ENCODE results near the gene STK33. TPM values are rescaled to one million over a fixed set of nuclear protein-coding genes. Genes with fewer than 3 reads are reported as not detected.

STK33 gene
- total RNA-seq, 1 experiment from 2014 or later = 19.5 TPM

GRCh38 chr11:8604078-8604723 lies 10.2 kb upstream of the STK33 start:
- Histone ChIP-seq H3K27ac (ENCODE audit: insufficient read length, low read depth, low read length) (no peak overlapping the region), H3K9ac (ENCODE audit: extremely low read depth, insufficient read length, low read length) (no peak overlapping the region), H2BK12ac (ENCODE audit: insufficient read length, low read depth, low read length) (no peak overlapping the region), H4K20me1 (ENCODE audit: control insufficient read depth, insufficient read depth, insufficient read length) (no peaks in the 10 kb centered on the region), H3K23me2 (ENCODE audit: insufficient read length, low read depth, low read length, poor library complexity, severe bottlenecking) (no peaks in the 10 kb centered on the region), H3K23ac (ENCODE audit: insufficient read length, low read depth, low read length) (no peak overlapping the region), H3K4me1 (ENCODE audit: insufficient read depth, low read length) (0 out of 2 replicates have a peak, but pooled peaks cover 3% of the 10 kb centered on the region), H4K91ac (ENCODE audit: insufficient read length, low read depth, low read length) (no peak overlapping the region), H2BK20ac (ENCODE audit: low read depth, low read length, poor library complexity, severe bottlenecking) (no peak overlapping the region), H3K27me3 (ENCODE audit: insufficient read depth, low read length) (no peaks in the 10 kb centered on the region), H3T11ph (ENCODE audit: low read length) (no peak overlapping the region), H2BK15ac (ENCODE audit: low read depth, low read length) (no peak overlapping the region), H3K9me3 (ENCODE audit: control insufficient read depth, low read depth, low read length) (no peaks in the 10 kb centered on the region), H2BK120ac (ENCODE audit: low read depth, low read length, poor library complexity, severe bottlenecking) (no peak overlapping the region), H4K8ac (replicated peaks; ENCODE audit: insufficient read length, low read depth, low read length) (no peak overlapping the region), H3K18ac (ENCODE audit: insufficient read length, low read depth, low read length) (no peak overlapping the region), H2AFZ (ENCODE audit: low read length) (peak overlapping the region; percentile 78), H3K4ac (ENCODE audit: low read depth, low read length) (no peak overlapping the region), H3K14ac (ENCODE audit: insufficient read depth, low read length) (no peak overlapping the region), H4K5ac (ENCODE audit: insufficient read length, low read depth, low read length) (no peak overlapping the region), H3K79me1 (ENCODE audit: insufficient read depth, low read depth, low read length, poor library complexity, severe bottlenecking) (no peaks in the 10 kb centered on the region), H3K4me2 (ENCODE audit: insufficient read depth, insufficient read length, low read length) (no peak overlapping the region), H3K79me2 (ENCODE audit: insufficient read depth, low read length) (no peaks in the 10 kb centered on the region), H2BK5ac (ENCODE audit: insufficient read length, low read length) (no peak overlapping the region), H2AK5ac (ENCODE audit: insufficient read length, low read length) (no peak overlapping the region), H3K56ac (ENCODE audit: insufficient read length, low read depth, low read length) (no peak overlapping the region)
- H3K27ac Mint-ChIP-seq = no peak overlapping the region
- no peak overlapping the region for H3K4me3 Mint-ChIP-seq
- DNase-seq = peak; percentile 75
- no peaks in the 10 kb centered on the region for H3K9me3 Mint-ChIP-seq
- H3K4me1 Mint-ChIP-seq = peaks cover 4 to 5% of the 10 kb centered on the region in 2 experiments; a peak in 3 of 4 replicates
- TF ChIP-seq, protein P1, sequence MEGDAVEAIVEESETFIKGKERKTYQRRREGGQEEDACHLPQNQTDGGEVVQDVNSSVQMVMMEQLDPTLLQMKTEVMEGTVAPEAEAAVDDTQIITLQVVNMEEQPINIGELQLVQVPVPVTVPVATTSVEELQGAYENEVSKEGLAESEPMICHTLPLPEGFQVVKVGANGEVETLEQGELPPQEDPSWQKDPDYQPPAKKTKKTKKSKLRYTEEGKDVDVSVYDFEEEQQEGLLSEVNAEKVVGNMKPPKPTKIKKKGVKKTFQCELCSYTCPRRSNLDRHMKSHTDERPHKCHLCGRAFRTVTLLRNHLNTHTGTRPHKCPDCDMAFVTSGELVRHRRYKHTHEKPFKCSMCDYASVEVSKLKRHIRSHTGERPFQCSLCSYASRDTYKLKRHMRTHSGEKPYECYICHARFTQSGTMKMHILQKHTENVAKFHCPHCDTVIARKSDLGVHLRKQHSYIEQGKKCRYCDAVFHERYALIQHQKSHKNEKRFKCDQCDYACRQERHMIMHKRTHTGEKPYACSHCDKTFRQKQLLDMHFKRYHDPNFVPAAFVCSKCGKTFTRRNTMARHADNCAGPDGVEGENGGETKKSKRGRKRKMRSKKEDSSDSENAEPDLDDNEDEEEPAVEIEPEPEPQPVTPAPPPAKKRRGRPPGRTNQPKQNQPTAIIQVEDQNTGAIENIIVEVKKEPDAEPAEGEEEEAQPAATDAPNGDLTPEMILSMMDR (conservative IDR thresholded peaks at IDR 0.05) = peak; percentile 91
- no peaks in the 10 kb centered on the region for H3K36me3 Mint-ChIP-seq (ENCODE audit: insufficient read depth in 1 of 3, low read depth in 3 of 3)
- H3K27me3 Mint-ChIP-seq (ENCODE audit: low read depth) = 0 out of 2 replicates have a peak, but pooled peaks cover 3% of the 10 kb centered on the region
- WGBS (ENCODE audit: extremely low coverage, insufficient read length, low lambda C conversion rate) = no CpG with 5 or more reads among the region's 9 CpGs

Data from H9 (cell line).